ES-I3 (cell line): ENCODE data around the gene RBSN.

Experiments used
- H3K36me3 ChIP-seq: 2 replicates; pipeline ENCODE4 v1.6.1; 2013; ENCODE audit warnings: mild to moderate bottlenecking, low read length, control low read depth, moderate library complexity; ENCODE audit not compliant: insufficient read depth
- H3K4me1 ChIP-seq: 2 replicates; pipeline ENCODE4 v1.6.1; 2013; ENCODE audit warnings: mild to moderate bottlenecking, control low read depth, low read length; ENCODE audit not compliant: insufficient read depth
- H3K9ac ChIP-seq: 2 replicates; pipeline ENCODE4 v1.6.1; 2013; ENCODE audit warnings: low read depth, mild to moderate bottlenecking, low read length, moderate library complexity
- H3K9me3 ChIP-seq: 2 replicates; pipeline ENCODE4 v1.6.1; 2013; ENCODE audit warnings: mild to moderate bottlenecking, low read length, moderate library complexity; ENCODE audit not compliant: control insufficient read depth, insufficient read depth

RBSN gene

GRCh38 chr3:15112011-15112410 is 13.1 kb upstream of the RBSN start:
- H3K9me3 ChIP-seq, result no peaks in the 10 kb centered on the region
- no peaks in the 10 kb centered on the region for H3K36me3 ChIP-seq
- H3K9ac ChIP-seq, result no peak overlapping the region
- peaks cover 14% of the 10 kb centered on the region for H3K4me1 ChIP-seq

- H3K9ac ChIP-seq, result no peak overlapping the region
- no peaks in the 10 kb centered on the region for H3K36me3 ChIP-seq
- peaks cover 14% of the 10 kb centered on the region for H3K4me1 ChIP-seq
- H3K9me3 ChIP-seq, result no peaks in the 10 kb centered on the region
These were observed 11.3 kb upstream of the RBSN start for GRCh38 chr3:15110206-15110605.

- H3K9ac ChIP-seq, result no peak overlapping the region
- H3K36me3 ChIP-seq, result no peaks in the 10 kb centered on the region
- peaks cover 6% of the 10 kb centered on the region for H3K4me1 ChIP-seq
- no peaks in the 10 kb centered on the region for H3K9me3 ChIP-seq
These were observed 9.9 kb upstream of the RBSN start for GRCh38 chr3:15108869-15109268.

GRCh38 chr3:15108082-15108545 is 9.2 kb upstream of the RBSN start:
- Histone ChIP-seq H3K36me3 (no peaks in the 10 kb centered on the region), H3K4me1 (no peaks in the 10 kb centered on the region; the same call in 1 of the 2 replicates), H3K9ac (no peak overlapping the region), H3K9me3 (no peaks in the 10 kb centered on the region)

- H3K9me3 ChIP-seq, result no peaks in the 10 kb centered on the region
- peaks cover 3% of the 10 kb centered on the region; the same call in 1 of the 2 replicates for H3K4me1 ChIP-seq
- no peaks in the 10 kb centered on the region for H3K36me3 ChIP-seq
- H3K9ac ChIP-seq, result no peak overlapping the region
These were observed 8.4 kb upstream of the RBSN start for GRCh38 chr3:15107075-15107947.

- H3K36me3 ChIP-seq, result no peaks in the 10 kb centered on the region
- H3K4me1 ChIP-seq, result peaks cover 5% of the 10 kb centered on the region
- H3K9me3 ChIP-seq, result no peaks in the 10 kb centered on the region
- H3K9ac ChIP-seq, result no peak overlapping the region
These were observed 3.9 kb upstream of the RBSN start for GRCh38 chr3:15102836-15103235.

GRCh38 chr3:15102256-15102655 is 3.3 kb upstream of the RBSN start:
- H3K9ac ChIP-seq, result no peak overlapping the region
- H3K9me3 ChIP-seq, result no peaks in the 10 kb centered on the region
- peaks cover 8% of the 10 kb centered on the region for H3K4me1 ChIP-seq
- no peaks in the 10 kb centered on the region for H3K36me3 ChIP-seq

GRCh38 chr3:15099364-15100098 is 583 bp upstream of the RBSN start:
- H3K4me1 ChIP-seq, result peaks cover 8% of the 10 kb centered on the region
- no peaks in the 10 kb centered on the region for H3K9me3 ChIP-seq
- H3K9ac ChIP-seq, result peak overlapping the region; percentile 98
- 0 out of 2 replicates have a peak, but pooled peaks cover 4% of the 10 kb centered on the region for H3K36me3 ChIP-seq

- Histone ChIP-seq H3K36me3 (0 out of 2 replicates have a peak, but pooled peaks cover 4% of the 10 kb centered on the region), H3K4me1 (peaks cover 7% of the 10 kb centered on the region), H3K9ac (peak overlapping the region; percentile 98; the same call in 1 of the 2 replicates), H3K9me3 (no peaks in the 10 kb centered on the region)
These were observed 1.1 kb downstream of the RBSN start for GRCh38 chr3:15097891-15098290.

GRCh38 chr3:15096046-15096445 is 2.9 kb downstream of the RBSN start:
- Histone ChIP-seq H3K36me3 (0 out of 2 replicates have a peak, but pooled peaks cover 4% of the 10 kb centered on the region), H3K4me1 (peaks cover 6% of the 10 kb centered on the region; the same call in 1 of the 2 replicates), H3K9ac (no peak overlapping the region), H3K9me3 (no peaks in the 10 kb centered on the region)

GRCh38 chr3:15094187-15094875 is 4.6 kb downstream of the RBSN start:
- H3K4me1 ChIP-seq, result peaks cover 6% of the 10 kb centered on the region; the same call in 1 of the 2 replicates
- no peak overlapping the region for H3K9ac ChIP-seq
- no peaks in the 10 kb centered on the region for H3K9me3 ChIP-seq
- 0 out of 2 replicates have a peak, but pooled peaks cover 9% of the 10 kb centered on the region for H3K36me3 ChIP-seq

- Histone ChIP-seq H3K4me1 (peaks cover 2% of the 10 kb centered on the region; the same call in 1 of the 2 replicates), H3K9ac (no peak overlapping the region), H3K36me3 (0 out of 2 replicates have a peak, but pooled peaks cover 9% of the 10 kb centered on the region), H3K9me3 (no peaks in the 10 kb centered on the region)
These were observed 6.3 kb downstream of the RBSN start for GRCh38 chr3:15092686-15093085.

- Histone ChIP-seq H3K36me3 (0 out of 2 replicates have a peak, but pooled peaks cover 9% of the 10 kb centered on the region), H3K9ac (no peak overlapping the region)
These were observed 7.4 kb downstream of the RBSN start for GRCh38 chr3:15091575-15091974.

GRCh38 chr3:15089201-15089600 is 9.7 kb downstream of the RBSN start:
- Histone ChIP-seq H3K4me1 (no peaks in the 10 kb centered on the region), H3K9me3 (no peaks in the 10 kb centered on the region), H3K9ac (no peak overlapping the region), H3K36me3 (peaks cover 16% of the 10 kb centered on the region; the same call in 1 of the 2 replicates)

More at GRCh38 chr3:15091575-15091974, 7.4 kb downstream of the RBSN start:
- Histone ChIP-seq H3K9me3 (no peaks in the 10 kb centered on the region), H3K4me1 (no peaks in the 10 kb centered on the region)
